ENCODE data around the gene GLIS1. TPM values are rescaled to one million over a fixed set of nuclear protein-coding genes. Genes with fewer than 3 reads are reported as not detected.

The GLIS1 gene
- total RNA-seq, 1 experiment from 2014 or later, result 0.24 TPM

DNA sequence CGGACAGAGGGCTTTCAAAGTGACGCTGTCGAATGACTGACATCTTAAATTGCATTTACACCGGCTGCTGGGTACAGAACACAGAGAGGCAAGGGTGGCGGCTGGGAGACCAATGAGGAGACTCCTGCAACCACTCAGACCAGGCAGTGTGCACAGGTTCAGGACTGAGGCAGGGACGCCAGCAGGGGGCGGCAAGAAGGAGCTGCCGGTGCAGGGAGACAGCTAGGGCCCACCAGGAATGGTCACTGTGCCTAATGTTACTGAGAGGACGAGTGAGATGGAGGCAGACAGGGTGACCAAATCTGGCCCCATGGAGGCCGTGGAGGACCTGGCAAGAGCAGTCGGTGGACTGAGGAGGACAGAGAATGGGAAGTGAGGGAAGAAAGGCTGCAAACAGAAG, 23.5 kb downstream of the GLIS1 start:
- TF ChIP-seq, protein P1, sequence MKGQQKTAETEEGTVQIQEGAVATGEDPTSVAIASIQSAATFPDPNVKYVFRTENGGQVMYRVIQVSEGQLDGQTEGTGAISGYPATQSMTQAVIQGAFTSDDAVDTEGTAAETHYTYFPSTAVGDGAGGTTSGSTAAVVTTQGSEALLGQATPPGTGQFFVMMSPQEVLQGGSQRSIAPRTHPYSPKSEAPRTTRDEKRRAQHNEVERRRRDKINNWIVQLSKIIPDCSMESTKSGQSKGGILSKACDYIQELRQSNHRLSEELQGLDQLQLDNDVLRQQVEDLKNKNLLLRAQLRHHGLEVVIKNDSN (CRISPR knock-in tag; IDR thresholded peaks at IDR 0.05), result no peak
- TF ChIP-seq, protein P2, sequence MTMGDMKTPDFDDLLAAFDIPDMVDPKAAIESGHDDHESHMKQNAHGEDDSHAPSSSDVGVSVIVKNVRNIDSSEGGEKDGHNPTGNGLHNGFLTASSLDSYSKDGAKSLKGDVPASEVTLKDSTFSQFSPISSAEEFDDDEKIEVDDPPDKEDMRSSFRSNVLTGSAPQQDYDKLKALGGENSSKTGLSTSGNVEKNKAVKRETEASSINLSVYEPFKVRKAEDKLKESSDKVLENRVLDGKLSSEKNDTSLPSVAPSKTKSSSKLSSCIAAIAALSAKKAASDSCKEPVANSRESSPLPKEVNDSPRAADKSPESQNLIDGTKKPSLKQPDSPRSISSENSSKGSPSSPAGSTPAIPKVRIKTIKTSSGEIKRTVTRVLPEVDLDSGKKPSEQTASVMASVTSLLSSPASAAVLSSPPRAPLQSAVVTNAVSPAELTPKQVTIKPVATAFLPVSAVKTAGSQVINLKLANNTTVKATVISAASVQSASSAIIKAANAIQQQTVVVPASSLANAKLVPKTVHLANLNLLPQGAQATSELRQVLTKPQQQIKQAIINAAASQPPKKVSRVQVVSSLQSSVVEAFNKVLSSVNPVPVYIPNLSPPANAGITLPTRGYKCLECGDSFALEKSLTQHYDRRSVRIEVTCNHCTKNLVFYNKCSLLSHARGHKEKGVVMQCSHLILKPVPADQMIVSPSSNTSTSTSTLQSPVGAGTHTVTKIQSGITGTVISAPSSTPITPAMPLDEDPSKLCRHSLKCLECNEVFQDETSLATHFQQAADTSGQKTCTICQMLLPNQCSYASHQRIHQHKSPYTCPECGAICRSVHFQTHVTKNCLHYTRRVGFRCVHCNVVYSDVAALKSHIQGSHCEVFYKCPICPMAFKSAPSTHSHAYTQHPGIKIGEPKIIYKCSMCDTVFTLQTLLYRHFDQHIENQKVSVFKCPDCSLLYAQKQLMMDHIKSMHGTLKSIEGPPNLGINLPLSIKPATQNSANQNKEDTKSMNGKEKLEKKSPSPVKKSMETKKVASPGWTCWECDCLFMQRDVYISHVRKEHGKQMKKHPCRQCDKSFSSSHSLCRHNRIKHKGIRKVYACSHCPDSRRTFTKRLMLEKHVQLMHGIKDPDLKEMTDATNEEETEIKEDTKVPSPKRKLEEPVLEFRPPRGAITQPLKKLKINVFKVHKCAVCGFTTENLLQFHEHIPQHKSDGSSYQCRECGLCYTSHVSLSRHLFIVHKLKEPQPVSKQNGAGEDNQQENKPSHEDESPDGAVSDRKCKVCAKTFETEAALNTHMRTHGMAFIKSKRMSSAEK (CRISPR knock-in tag; IDR thresholded peaks at IDR 0.05; ENCODE audit: borderline replicate concordance), result no peak
- no peak for TF ChIP-seq FOXJ3 (CRISPR knock-in tag; IDR thresholded peaks at IDR 0.05; ENCODE audit: borderline replicate concordance)
- TF ChIP-seq, protein P3, sequence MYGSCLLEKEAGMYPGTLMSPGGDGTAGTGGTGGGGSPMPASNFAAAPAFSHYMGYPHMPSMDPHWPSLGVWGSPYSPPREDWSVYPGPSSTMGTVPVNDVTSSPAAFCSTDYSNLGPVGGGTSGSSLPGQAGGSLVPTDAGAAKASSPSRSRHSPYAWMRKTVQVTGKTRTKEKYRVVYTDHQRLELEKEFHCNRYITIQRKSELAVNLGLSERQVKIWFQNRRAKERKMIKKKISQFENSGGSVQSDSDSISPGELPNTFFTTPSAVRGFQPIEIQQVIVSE (CRISPR knock-in tag; IDR thresholded peaks at IDR 0.05; ENCODE audit: borderline replicate concordance), result no peak
- TF ChIP-seq, protein P4, sequence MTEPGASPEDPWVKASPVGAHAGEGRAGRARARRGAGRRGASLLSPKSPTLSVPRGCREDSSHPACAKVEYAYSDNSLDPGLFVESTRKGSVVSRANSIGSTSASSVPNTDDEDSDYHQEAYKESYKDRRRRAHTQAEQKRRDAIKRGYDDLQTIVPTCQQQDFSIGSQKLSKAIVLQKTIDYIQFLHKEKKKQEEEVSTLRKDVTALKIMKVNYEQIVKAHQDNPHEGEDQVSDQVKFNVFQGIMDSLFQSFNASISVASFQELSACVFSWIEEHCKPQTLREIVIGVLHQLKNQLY (CRISPR knock-in tag; IDR thresholded peaks at IDR 0.05), result no peak
- TF ChIP-seq, protein P5, sequence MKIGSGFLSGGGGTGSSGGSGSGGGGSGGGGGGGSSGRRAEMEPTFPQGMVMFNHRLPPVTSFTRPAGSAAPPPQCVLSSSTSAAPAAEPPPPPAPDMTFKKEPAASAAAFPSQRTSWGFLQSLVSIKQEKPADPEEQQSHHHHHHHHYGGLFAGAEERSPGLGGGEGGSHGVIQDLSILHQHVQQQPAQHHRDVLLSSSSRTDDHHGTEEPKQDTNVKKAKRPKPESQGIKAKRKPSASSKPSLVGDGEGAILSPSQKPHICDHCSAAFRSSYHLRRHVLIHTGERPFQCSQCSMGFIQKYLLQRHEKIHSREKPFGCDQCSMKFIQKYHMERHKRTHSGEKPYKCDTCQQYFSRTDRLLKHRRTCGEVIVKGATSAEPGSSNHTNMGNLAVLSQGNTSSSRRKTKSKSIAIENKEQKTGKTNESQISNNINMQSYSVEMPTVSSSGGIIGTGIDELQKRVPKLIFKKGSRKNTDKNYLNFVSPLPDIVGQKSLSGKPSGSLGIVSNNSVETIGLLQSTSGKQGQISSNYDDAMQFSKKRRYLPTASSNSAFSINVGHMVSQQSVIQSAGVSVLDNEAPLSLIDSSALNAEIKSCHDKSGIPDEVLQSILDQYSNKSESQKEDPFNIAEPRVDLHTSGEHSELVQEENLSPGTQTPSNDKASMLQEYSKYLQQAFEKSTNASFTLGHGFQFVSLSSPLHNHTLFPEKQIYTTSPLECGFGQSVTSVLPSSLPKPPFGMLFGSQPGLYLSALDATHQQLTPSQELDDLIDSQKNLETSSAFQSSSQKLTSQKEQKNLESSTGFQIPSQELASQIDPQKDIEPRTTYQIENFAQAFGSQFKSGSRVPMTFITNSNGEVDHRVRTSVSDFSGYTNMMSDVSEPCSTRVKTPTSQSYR (CRISPR knock-in tag; IDR thresholded peaks at IDR 0.05), result no peak
- TF ChIP-seq TEAD1 (CRISPR knock-in tag; IDR thresholded peaks at IDR 0.05), result no peak
- TF ChIP-seq, protein P6, sequence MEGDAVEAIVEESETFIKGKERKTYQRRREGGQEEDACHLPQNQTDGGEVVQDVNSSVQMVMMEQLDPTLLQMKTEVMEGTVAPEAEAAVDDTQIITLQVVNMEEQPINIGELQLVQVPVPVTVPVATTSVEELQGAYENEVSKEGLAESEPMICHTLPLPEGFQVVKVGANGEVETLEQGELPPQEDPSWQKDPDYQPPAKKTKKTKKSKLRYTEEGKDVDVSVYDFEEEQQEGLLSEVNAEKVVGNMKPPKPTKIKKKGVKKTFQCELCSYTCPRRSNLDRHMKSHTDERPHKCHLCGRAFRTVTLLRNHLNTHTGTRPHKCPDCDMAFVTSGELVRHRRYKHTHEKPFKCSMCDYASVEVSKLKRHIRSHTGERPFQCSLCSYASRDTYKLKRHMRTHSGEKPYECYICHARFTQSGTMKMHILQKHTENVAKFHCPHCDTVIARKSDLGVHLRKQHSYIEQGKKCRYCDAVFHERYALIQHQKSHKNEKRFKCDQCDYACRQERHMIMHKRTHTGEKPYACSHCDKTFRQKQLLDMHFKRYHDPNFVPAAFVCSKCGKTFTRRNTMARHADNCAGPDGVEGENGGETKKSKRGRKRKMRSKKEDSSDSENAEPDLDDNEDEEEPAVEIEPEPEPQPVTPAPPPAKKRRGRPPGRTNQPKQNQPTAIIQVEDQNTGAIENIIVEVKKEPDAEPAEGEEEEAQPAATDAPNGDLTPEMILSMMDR (IDR thresholded peaks at IDR 0.05), result 0 out of 2 replicates have a peak, but pooled peaks have one; percentile 49
- CTCF ChIA-PET, result interaction anchor here (0.5 to 2.5 kb wide), 55 partner anchors 9 to 277 kb away, joined by 3 to 51 read pairs (median 4); partner anchors contain the start of genes GLIS1, IFT25 and YIPF1
- Mint-ChIP-seq H3K27ac (no peak overlapping the region), H3K9me3 (peaks cover 5% of the 10 kb centered on the region), H3K27me3 (ENCODE audit: low read depth) (no peaks in the 10 kb centered on the region; the same call in 1 of the 2 replicates), H3K4me3 (no peak overlapping the region), H3K4me1 (no peaks in the 10 kb centered on the region; the same call in 1 of the 2 replicates), H3K36me3 (no peaks in the 10 kb centered on the region)
- POLR2A ChIA-PET, result interaction anchor here (0.5 to 1.4 kb wide), 2 partner anchors 10 to 17 kb away, joined by 3 to 5 read pairs; no protein-coding TSS in a partner anchor
- DNase-seq (ENCODE audit: low spot score) (peak; percentile 79), ATAC-seq (peak; percentile 98)

DNA sequence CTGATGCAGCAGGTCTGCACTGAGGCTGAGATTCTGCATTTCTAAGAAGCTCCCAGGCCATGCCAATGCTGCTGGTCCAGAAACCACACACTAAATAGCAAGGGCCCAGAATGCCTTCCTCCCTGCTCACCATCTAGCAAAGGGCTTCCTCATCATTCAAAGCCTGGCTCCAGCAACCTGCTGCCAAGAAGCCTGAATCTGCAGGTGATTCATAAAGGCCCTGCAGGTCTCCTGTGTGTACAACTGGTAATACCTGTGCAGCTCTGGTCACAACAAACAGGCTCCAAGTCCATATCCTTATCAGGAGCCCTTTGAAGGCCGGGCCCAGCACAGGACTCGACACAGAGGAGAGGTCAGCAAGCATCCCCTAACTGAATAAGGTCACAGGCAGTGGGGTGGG, 26.7 kb downstream of the GLIS1 start:
- Mint-ChIP-seq H3K27me3 (ENCODE audit: low read depth) (no peaks in the 10 kb centered on the region; the same call in 1 of the 2 replicates), H3K4me3 (no peak overlapping the region), H3K4me1 (peaks cover 6% of the 10 kb centered on the region; the same call in 1 of the 2 replicates), H3K9me3 (peaks cover 5% of the 10 kb centered on the region), H3K27ac (no peak overlapping the region), H3K36me3 (no peaks in the 10 kb centered on the region)
- ChIA-PET POLR2A (no interaction called here), CTCF (interaction anchor here (1.6 kb wide), 1 partner anchor 226 kb away, joined by 4 read pairs; no protein-coding TSS in a partner anchor)
- ATAC-seq, result no peak
- no peak for DNase-seq (ENCODE audit: low spot score)
- TF ChIP-seq, protein P7, sequence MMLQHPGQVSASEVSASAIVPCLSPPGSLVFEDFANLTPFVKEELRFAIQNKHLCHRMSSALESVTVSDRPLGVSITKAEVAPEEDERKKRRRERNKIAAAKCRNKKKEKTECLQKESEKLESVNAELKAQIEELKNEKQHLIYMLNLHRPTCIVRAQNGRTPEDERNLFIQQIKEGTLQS (CRISPR knock-in tag; conservative IDR thresholded peaks at IDR 0.05), result no peak
- TF ChIP-seq GRHL2 (CRISPR knock-in tag; IDR thresholded peaks at IDR 0.05; ENCODE audit: insufficient replicate concordance, severe bottlenecking) (no peak), GABPB1 (CRISPR knock-in tag; IDR thresholded peaks at IDR 0.05) (no peak), ZNF121 (CRISPR knock-in tag; IDR thresholded peaks at IDR 0.05) (no peak), PRRX2 (CRISPR knock-in tag; IDR thresholded peaks at IDR 0.05) (no peak)
- TF ChIP-seq, protein P8, sequence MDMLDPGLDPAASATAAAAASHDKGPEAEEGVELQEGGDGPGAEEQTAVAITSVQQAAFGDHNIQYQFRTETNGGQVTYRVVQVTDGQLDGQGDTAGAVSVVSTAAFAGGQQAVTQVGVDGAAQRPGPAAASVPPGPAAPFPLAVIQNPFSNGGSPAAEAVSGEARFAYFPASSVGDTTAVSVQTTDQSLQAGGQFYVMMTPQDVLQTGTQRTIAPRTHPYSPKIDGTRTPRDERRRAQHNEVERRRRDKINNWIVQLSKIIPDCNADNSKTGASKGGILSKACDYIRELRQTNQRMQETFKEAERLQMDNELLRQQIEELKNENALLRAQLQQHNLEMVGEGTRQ (CRISPR knock-in tag; IDR thresholded peaks at IDR 0.05), result no peak
- TF ChIP-seq, protein P9, sequence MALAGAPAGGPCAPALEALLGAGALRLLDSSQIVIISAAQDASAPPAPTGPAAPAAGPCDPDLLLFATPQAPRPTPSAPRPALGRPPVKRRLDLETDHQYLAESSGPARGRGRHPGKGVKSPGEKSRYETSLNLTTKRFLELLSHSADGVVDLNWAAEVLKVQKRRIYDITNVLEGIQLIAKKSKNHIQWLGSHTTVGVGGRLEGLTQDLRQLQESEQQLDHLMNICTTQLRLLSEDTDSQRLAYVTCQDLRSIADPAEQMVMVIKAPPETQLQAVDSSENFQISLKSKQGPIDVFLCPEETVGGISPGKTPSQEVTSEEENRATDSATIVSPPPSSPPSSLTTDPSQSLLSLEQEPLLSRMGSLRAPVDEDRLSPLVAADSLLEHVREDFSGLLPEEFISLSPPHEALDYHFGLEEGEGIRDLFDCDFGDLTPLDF (CRISPR knock-in tag; IDR thresholded peaks at IDR 0.05), result no peak
- TF ChIP-seq, protein P10, sequence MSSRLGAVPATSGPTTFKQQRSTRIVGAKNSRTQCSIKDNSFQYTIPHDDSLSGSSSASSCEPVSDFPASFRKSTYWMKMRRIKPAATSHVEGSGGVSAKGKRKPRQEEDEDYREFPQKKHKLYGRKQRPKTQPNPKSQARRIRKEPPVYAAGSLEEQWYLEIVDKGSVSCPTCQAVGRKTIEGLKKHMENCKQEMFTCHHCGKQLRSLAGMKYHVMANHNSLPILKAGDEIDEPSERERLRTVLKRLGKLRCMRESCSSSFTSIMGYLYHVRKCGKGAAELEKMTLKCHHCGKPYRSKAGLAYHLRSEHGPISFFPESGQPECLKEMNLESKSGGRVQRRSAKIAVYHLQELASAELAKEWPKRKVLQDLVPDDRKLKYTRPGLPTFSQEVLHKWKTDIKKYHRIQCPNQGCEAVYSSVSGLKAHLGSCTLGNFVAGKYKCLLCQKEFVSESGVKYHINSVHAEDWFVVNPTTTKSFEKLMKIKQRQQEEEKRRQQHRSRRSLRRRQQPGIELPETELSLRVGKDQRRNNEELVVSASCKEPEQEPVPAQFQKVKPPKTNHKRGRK (CRISPR knock-in tag; IDR thresholded peaks at IDR 0.05; ENCODE audit: borderline replicate concordance), result no peak
- TF ChIP-seq, protein P11, sequence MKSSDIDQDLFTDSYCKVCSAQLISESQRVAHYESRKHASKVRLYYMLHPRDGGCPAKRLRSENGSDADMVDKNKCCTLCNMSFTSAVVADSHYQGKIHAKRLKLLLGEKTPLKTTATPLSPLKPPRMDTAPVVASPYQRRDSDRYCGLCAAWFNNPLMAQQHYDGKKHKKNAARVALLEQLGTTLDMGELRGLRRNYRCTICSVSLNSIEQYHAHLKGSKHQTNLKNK (CRISPR knock-in tag; IDR thresholded peaks at IDR 0.05), result no peak
